ENCODE results near the gene NCBP2.
A peak's percentile ranks its signal among the peaks of the same experiment; 100 is the strongest.

NCBP2 gene

GRCh38 chr3:196968233-196969133, 26.2 kb upstream of the NCBP2 start, which contains the start of gene PIGZ:
PIGZ (minus strand) TSS chr3:196968833; CDS start chr3:196952031, 16,802 bp downstream.
- ChIA-PET CTCF (interaction anchor here (0.9 to 2.5 kb wide), 3 partner anchors 16 to 63 kb away, joined by 3 to 7 read pairs (median 3); no protein-coding TSS in a partner anchor), POLR2A (interaction anchor here (0.6 kb wide), 1 partner anchor 11 kb away, joined by 3 read pairs; no protein-coding TSS in a partner anchor)
- DNase-seq = peak; percentile 17 to 50 (median 37)
- Histone ChIP-seq H3K27me3 (replicated peaks in 2 of 5; ENCODE audit: control insufficient read depth in 4 of 5, insufficient read depth in 5 of 5, low read length in 4 of 5) (peaks cover 0 to 5% (median 0%) of the 10 kb centered on the region in 5 experiments), H3K36me3 (ENCODE audit: control insufficient read depth in 4 of 4, insufficient read depth in 4 of 4, low read length in 3 of 4) (peaks cover 0 to 24% (median 2%) of the 10 kb centered on the region in 4 experiments), H3K27ac (ENCODE audit: insufficient read depth in 1 of 2, low read depth in 1 of 2, low read length in 2 of 2, poor library complexity in 1 of 2, severe bottlenecking in 2 of 2) (peak within 1 kb of the TSS in 1 of 2 experiments; percentile 43), H3K4me3 (ENCODE audit: control insufficient read depth in 1 of 7, extremely low read depth in 1 of 7, insufficient read depth in 4 of 7, low read depth in 2 of 7, low read length in 6 of 7) (peak within 1 kb of the TSS; percentile 57 to 81 (median 73)), H3K4me1 (ENCODE audit: control extremely low read depth in 1 of 4, control insufficient read depth in 4 of 4, insufficient read depth in 4 of 4, low read length in 3 of 4) (peaks cover 0 to 21% (median 17%) of the 10 kb centered on the region in 4 experiments), H3K9me3 (ENCODE audit: control extremely low read depth in 1 of 5, control insufficient read depth in 4 of 5, insufficient read depth in 2 of 5, low read depth in 1 of 5, low read length in 4 of 5) (peaks cover 0 to 2% (median 0%) of the 10 kb centered on the region in 5 experiments)
- WGBS (ENCODE audit: insufficient coverage) = 1% methylated on average over 76 of the region's 98 CpGs

- H3K27ac ChIP-seq (ENCODE audit: insufficient read depth in 1 of 2, low read depth in 1 of 2, low read length in 2 of 2, poor library complexity in 1 of 2, severe bottlenecking in 2 of 2) = no peak overlapping the region
- peaks cover 0 to 2% (median 0%) of the 10 kb centered on the region in 5 experiments for H3K9me3 ChIP-seq (ENCODE audit: control extremely low read depth in 1 of 5, control insufficient read depth in 4 of 5, insufficient read depth in 2 of 5, low read depth in 1 of 5, low read length in 4 of 5)
- H3K4me1 ChIP-seq (ENCODE audit: control extremely low read depth in 1 of 4, control insufficient read depth in 4 of 4, insufficient read depth in 4 of 4, low read length in 3 of 4) = peaks cover 0 to 21% (median 17%) of the 10 kb centered on the region in 4 experiments
- peaks cover 0 to 25% (median 4%) of the 10 kb centered on the region in 4 experiments for H3K36me3 ChIP-seq (ENCODE audit: control insufficient read depth in 4 of 4, insufficient read depth in 4 of 4, low read length in 3 of 4)
- no peak for DNase-seq
- POLR2A ChIA-PET = no interaction called here
- H3K4me3 ChIP-seq (ENCODE audit: control insufficient read depth in 1 of 7, extremely low read depth in 1 of 7, insufficient read depth in 4 of 7, low read depth in 2 of 7, low read length in 6 of 7) = peak overlapping the region in 6 of 7 experiments; percentile 59 to 81 (median 74)
- 76% methylated on average over 32 of the region's 35 CpGs for WGBS (ENCODE audit: insufficient coverage)
- H3K27me3 ChIP-seq (replicated peaks in 2 of 5; ENCODE audit: control insufficient read depth in 4 of 5, insufficient read depth in 5 of 5, low read length in 4 of 5) = peaks cover 0 to 5% (median 0%) of the 10 kb centered on the region in 5 experiments
- CTCF ChIA-PET = interaction anchor here (1.6 to 2.5 kb wide), 2 partner anchors 15 to 17 kb away, joined by 3 to 7 read pairs; no protein-coding TSS in a partner anchor
Observed at GRCh38 chr3:196967412-196968232, 25.3 kb upstream of the NCBP2 start.

- H3K4me3 ChIP-seq (ENCODE audit: control insufficient read depth in 1 of 7, extremely low read depth in 1 of 7, insufficient read depth in 4 of 7, low read depth in 2 of 7, low read length in 6 of 7) = peak overlapping the region in 1 of 7 experiments; percentile 61
- whole genome bisulfite sequencing (ENCODE audit: insufficient coverage) = 88% methylated on average over 41 of the region's 47 CpGs
- ChIA-PET CTCF (interaction anchor here (1.5 kb wide), 1 partner anchor 17 kb away, joined by 4 read pairs; no protein-coding TSS in a partner anchor), POLR2A (no interaction called here)
- peaks cover 0 to 25% (median 4%) of the 10 kb centered on the region in 4 experiments for H3K36me3 ChIP-seq (ENCODE audit: control insufficient read depth in 4 of 4, insufficient read depth in 4 of 4, low read length in 3 of 4)
- H3K9me3 ChIP-seq (ENCODE audit: control extremely low read depth in 1 of 5, control insufficient read depth in 4 of 5, insufficient read depth in 2 of 5, low read depth in 1 of 5, low read length in 4 of 5) = peaks cover 0 to 2% (median 0%) of the 10 kb centered on the region in 5 experiments
- no peak for DNase-seq
- H3K27ac ChIP-seq (ENCODE audit: insufficient read depth in 1 of 2, low read depth in 1 of 2, low read length in 2 of 2, poor library complexity in 1 of 2, severe bottlenecking in 2 of 2) = no peak overlapping the region
- peaks cover 0 to 21% (median 17%) of the 10 kb centered on the region in 4 experiments for H3K4me1 ChIP-seq (ENCODE audit: control extremely low read depth in 1 of 4, control insufficient read depth in 4 of 4, insufficient read depth in 4 of 4, low read length in 3 of 4)
- H3K27me3 ChIP-seq (replicated peaks in 2 of 5; ENCODE audit: control insufficient read depth in 4 of 5, insufficient read depth in 5 of 5, low read length in 4 of 5) = peaks cover 0 to 5% (median 0%) of the 10 kb centered on the region in 5 experiments
Observed at GRCh38 chr3:196966526-196967401, 24.4 kb upstream of the NCBP2 start.

GRCh38 chr3:196965804-196966173, 23.5 kb upstream of the NCBP2 start:
- no peaks in the 10 kb centered on the region for H3K9me3 ChIP-seq (ENCODE audit: control extremely low read depth in 1 of 5, control insufficient read depth in 4 of 5, insufficient read depth in 2 of 5, low read depth in 1 of 5, low read length in 4 of 5)
- H3K36me3 ChIP-seq (ENCODE audit: control insufficient read depth in 4 of 4, insufficient read depth in 4 of 4, low read length in 3 of 4) = peaks cover 0 to 25% (median 4%) of the 10 kb centered on the region in 4 experiments
- DNase-seq = no peak
- ChIA-PET CTCF (interaction anchor here (1.5 kb wide), 1 partner anchor 16 kb away, joined by 4 read pairs; no protein-coding TSS in a partner anchor), POLR2A (no interaction called here)
- H3K4me3 ChIP-seq (ENCODE audit: control insufficient read depth in 1 of 7, extremely low read depth in 1 of 7, insufficient read depth in 4 of 7, low read depth in 2 of 7, low read length in 6 of 7) = no peak overlapping the region
- H3K4me1 ChIP-seq (ENCODE audit: control extremely low read depth in 1 of 4, control insufficient read depth in 4 of 4, insufficient read depth in 4 of 4, low read length in 3 of 4) = peaks cover 0 to 21% (median 17%) of the 10 kb centered on the region in 4 experiments
- peaks cover 0 to 5% (median 0%) of the 10 kb centered on the region in 5 experiments for H3K27me3 ChIP-seq (replicated peaks in 2 of 5; ENCODE audit: control insufficient read depth in 4 of 5, insufficient read depth in 5 of 5, low read length in 4 of 5)
- 97% methylated on average over 8 of the region's 10 CpGs for WGBS (ENCODE audit: insufficient coverage)
- H3K27ac ChIP-seq (ENCODE audit: insufficient read depth in 1 of 2, low read depth in 1 of 2, low read length in 2 of 2, poor library complexity in 1 of 2, severe bottlenecking in 2 of 2) = no peak overlapping the region

- peaks cover 0 to 5% (median 0%) of the 10 kb centered on the region in 5 experiments for H3K27me3 ChIP-seq (replicated peaks in 2 of 5; ENCODE audit: control insufficient read depth in 4 of 5, insufficient read depth in 5 of 5, low read length in 4 of 5)
- CTCF ChIA-PET = no interaction called here
- DNase-seq = no peak
- no peak overlapping the region for H3K4me3 ChIP-seq (ENCODE audit: control insufficient read depth in 1 of 7, extremely low read depth in 1 of 7, insufficient read depth in 4 of 7, low read depth in 2 of 7, low read length in 6 of 7)
- H3K9me3 ChIP-seq (ENCODE audit: control extremely low read depth in 1 of 5, control insufficient read depth in 4 of 5, insufficient read depth in 2 of 5, low read depth in 1 of 5, low read length in 4 of 5) = no peaks in the 10 kb centered on the region
- H3K36me3 ChIP-seq (ENCODE audit: control insufficient read depth in 4 of 4, insufficient read depth in 4 of 4, low read length in 3 of 4) = peaks cover 0 to 25% (median 4%) of the 10 kb centered on the region in 4 experiments
- WGBS (ENCODE audit: insufficient coverage) = 100% methylated on average over 6 of the region's 11 CpGs
- H3K4me1 ChIP-seq (ENCODE audit: control extremely low read depth in 1 of 4, control insufficient read depth in 4 of 4, insufficient read depth in 4 of 4, low read length in 3 of 4) = peaks cover 0 to 20% (median 17%) of the 10 kb centered on the region in 4 experiments
- H3K27ac ChIP-seq (ENCODE audit: insufficient read depth in 1 of 2, low read depth in 1 of 2, low read length in 2 of 2, poor library complexity in 1 of 2, severe bottlenecking in 2 of 2) = no peak overlapping the region
- POLR2A ChIA-PET = no interaction called here
Observed at GRCh38 chr3:196965112-196965803, 22.9 kb upstream of the NCBP2 start.

- H3K27ac ChIP-seq (ENCODE audit: insufficient read depth in 1 of 2, low read depth in 1 of 2, low read length in 2 of 2, poor library complexity in 1 of 2, severe bottlenecking in 2 of 2) = no peak overlapping the region
- WGBS (ENCODE audit: insufficient coverage) = 80% methylated on average over 2 of the region's 2 CpGs
- peaks cover 0 to 11% (median 9%) of the 10 kb centered on the region in 4 experiments for H3K4me1 ChIP-seq (ENCODE audit: control extremely low read depth in 1 of 4, control insufficient read depth in 4 of 4, insufficient read depth in 4 of 4, low read length in 3 of 4)
- no peak for DNase-seq
- ChIA-PET CTCF (interaction anchor here (1.3 kb wide), 1 partner anchor 12 kb away, joined by 3 read pairs; no protein-coding TSS in a partner anchor), POLR2A (no interaction called here)
- H3K9me3 ChIP-seq (ENCODE audit: control extremely low read depth in 1 of 5, control insufficient read depth in 4 of 5, insufficient read depth in 2 of 5, low read depth in 1 of 5, low read length in 4 of 5) = no peaks in the 10 kb centered on the region
- no peak overlapping the region for H3K4me3 ChIP-seq (ENCODE audit: control insufficient read depth in 1 of 7, extremely low read depth in 1 of 7, insufficient read depth in 4 of 7, low read depth in 2 of 7, low read length in 6 of 7)
- H3K36me3 ChIP-seq (ENCODE audit: control insufficient read depth in 4 of 4, insufficient read depth in 4 of 4, low read length in 3 of 4) = peaks cover 0 to 25% (median 4%) of the 10 kb centered on the region in 4 experiments
- peaks cover 0 to 5% (median 0%) of the 10 kb centered on the region in 5 experiments for H3K27me3 ChIP-seq (replicated peaks in 2 of 5; ENCODE audit: control insufficient read depth in 4 of 5, insufficient read depth in 5 of 5, low read length in 4 of 5)
Observed at GRCh38 chr3:196963631-196963953, 21.3 kb upstream of the NCBP2 start.

Measured in common myeloid progenitor, CD34-positive (primary cell).